GM23338 (cell line): ENCODE measurements around the gene TOM1. TPM values are rescaled to one million over a fixed set of nuclear protein-coding genes. Genes with fewer than 3 reads are reported as not detected.

Source experiments
- ATAC-seq: fragments of 200-7000 bp; cut with Tn5 transposase; 3 replicates; pipeline ENCODE4 v1.9.1; 2020
- DNase-seq: peaks from one replicate; pipeline ENCODE4 v3.0.0-alpha.2; 2015; ENCODE audit warnings: low spot score
- H2AFZ ChIP-seq: fragments of 200-600 bp; sonication (generic); 2 replicates; pipeline ENCODE4 v1.8.0; 2016; ENCODE audit warnings: antibody characterized with exemption, mild to moderate bottlenecking, moderate library complexity
- H3F3A ChIP-seq: fragments of 200-600 bp; sonication (generic); replicated peaks from 2 replicates; pipeline ENCODE4 v1.8.0; 2017; ENCODE audit warnings: antibody characterized with exemption, mixed run types, low read depth
- H3K27ac ChIP-seq: fragments of 200-600 bp; sonication (generic); 2 replicates; pipeline ENCODE4 v1.6.1; 2016; ENCODE audit warnings: low read depth
- H3K27me3 ChIP-seq: fragments of 200-600 bp; sonication (generic); 2 replicates; pipeline ENCODE4 v1.8.0; 2016; ENCODE audit warnings: mild to moderate bottlenecking, mixed run types, moderate library complexity; ENCODE audit not compliant: insufficient read depth
- H3K36me3 ChIP-seq: fragments of 200-600 bp; sonication (generic); 2 replicates; pipeline ENCODE4 v1.8.0; 2016; ENCODE audit warnings: mild to moderate bottlenecking; ENCODE audit not compliant: insufficient read depth
- H3K4me1 ChIP-seq: fragments of 200-600 bp; sonication (generic); 2 replicates; pipeline ENCODE4 v1.8.0; 2016; ENCODE audit warnings: mild to moderate bottlenecking, moderate library complexity; ENCODE audit not compliant: insufficient read depth
- H3K4me2 ChIP-seq: fragments of 200-600 bp; sonication (generic); 2 replicates; pipeline ENCODE4 v1.7.1; 2017; ENCODE audit warnings: mixed run types
- H3K4me3 ChIP-seq: fragments of 200-600 bp; sonication (generic); 2 replicates; pipeline ENCODE4 v1.6.1; 2016; ENCODE audit warnings: mixed run types
- H3K79me2 ChIP-seq: fragments of 200-600 bp; sonication (generic); replicated peaks from 2 replicates; pipeline ENCODE4 v1.8.0; 2017; ENCODE audit warnings: mild to moderate bottlenecking; ENCODE audit not compliant: insufficient read depth
- H3K9me2 ChIP-seq: fragments of 200-600 bp; sonication (generic); 2 replicates; pipeline ENCODE4 v1.8.0; 2017; ENCODE audit not compliant: insufficient read depth
- H4K20me1 ChIP-seq: fragments of 200-600 bp; sonication (generic); replicated peaks from 2 replicates; pipeline ENCODE4 v1.8.0; 2017; ENCODE audit warnings: mild to moderate bottlenecking; ENCODE audit not compliant: insufficient read depth
- H3K27ac Mint-ChIP-seq: 2 replicates; pipeline ENCODE4 v1.8.0; 2020; ENCODE audit warnings: inconsistent platforms, mild to moderate bottlenecking, moderate library complexity, mixed read lengths
- H3K27me3 Mint-ChIP-seq: 3 replicates; pipeline ENCODE4 v1.8.0; 2022; ENCODE audit warnings: low read depth, mild to moderate bottlenecking, moderate library complexity, mixed read lengths, inconsistent platforms; ENCODE audit not compliant: insufficient read depth, poor library complexity
- H3K36me3 Mint-ChIP-seq: 3 replicates; pipeline ENCODE4 v1.8.0; 2021; ENCODE audit warnings: low read depth, mild to moderate bottlenecking, inconsistent platforms, moderate library complexity, mixed read lengths
- H3K4me1 Mint-ChIP-seq: 3 replicates; pipeline ENCODE4 v1.8.0; 2020; ENCODE audit warnings: mild to moderate bottlenecking, inconsistent platforms, mixed read lengths
- H3K4me3 Mint-ChIP-seq: 3 replicates; pipeline ENCODE4 v1.8.0; 2021; ENCODE audit warnings: moderate library complexity, mild to moderate bottlenecking, inconsistent platforms, mixed read lengths
- H3K9me3 Mint-ChIP-seq: 3 replicates; pipeline ENCODE4 v1.8.0; 2020; ENCODE audit warnings: moderate library complexity, mild to moderate bottlenecking, inconsistent platforms, mixed read lengths
- CREB1 ChIP-seq: fragments of 250-450 bp; sonication (Bioruptor Pico); IDR thresholded peaks from 2 replicates; pipeline ENCODE4 v1.5.0; 2020; ENCODE audit warnings: low read depth, mild to moderate bottlenecking, moderate library complexity
- CTCF ChIP-seq, 2 experiments: fragments of 200-600 bp in 1 of 2; sonication (generic) in 1 of 2; conservative IDR thresholded peaks; 2 replicates each; pipeline versions ENCODE4 v1.5.1 to v1.6.1; 2016 to 2017; ENCODE audit warnings: antibody characterized with exemption in 2 of 2, low read depth in 2 of 2, mild to moderate bottlenecking in 2 of 2, moderate library complexity in 1 of 2
- ETS1 ChIP-seq: IDR thresholded peaks from 2 replicates; pipeline ENCODE4 v1.6.1; 2016; ENCODE audit warnings: antibody characterized with exemption
- JUNB ChIP-seq: IDR thresholded peaks from one replicate; pipeline ENCODE4 v1.6.1; 2016; ENCODE audit warnings: antibody characterized with exemption; ENCODE audit not compliant: unreplicated experiment
- NANOG ChIP-seq: IDR thresholded peaks from 2 replicates; pipeline ENCODE4 v1.6.1; 2016; ENCODE audit warnings: antibody characterized with exemption, borderline replicate concordance
- POLR2AphosphoS5 ChIP-seq: IDR thresholded peaks from 2 replicates; pipeline ENCODE4 v1.6.1; 2016; ENCODE audit warnings: antibody characterized with exemption, low read depth
- REST ChIP-seq: IDR thresholded peaks from one replicate; pipeline ENCODE4 v1.6.1; 2018; ENCODE audit warnings: antibody characterized with exemption; ENCODE audit not compliant: unreplicated experiment
- STAT1 ChIP-seq: IDR thresholded peaks from one replicate; pipeline ENCODE4 v1.6.1; 2016; ENCODE audit warnings: antibody characterized with exemption; ENCODE audit not compliant: unreplicated experiment
- ZNF114 ChIP-seq: fragments of 250-450 bp; sonication (Bioruptor Pico); IDR thresholded peaks from 2 replicates; pipeline ENCODE4 v1.5.0; 2020; ENCODE audit warnings: mild to moderate bottlenecking, moderate library complexity
- ZNF331 ChIP-seq: fragments of 250-450 bp; sonication (Bioruptor Pico); IDR thresholded peaks from 2 replicates; pipeline ENCODE4 v1.5.0; 2020; ENCODE audit warnings: low read depth, mild to moderate bottlenecking, moderate library complexity
- ZNF462 ChIP-seq: fragments of 250-450 bp; sonication (Bioruptor Pico); IDR thresholded peaks from 2 replicates; pipeline ENCODE4 v1.5.0; 2020; ENCODE audit warnings: mild to moderate bottlenecking, moderate library complexity
- polyA plus RNA-seq: library from polyadenylated mRNA; unstranded; fragments of >200 nt; fragmentation: Nextera tagmentation; extraction: Ambion mirVana; gene quantifications from 2 replicates; pipeline ENCODE4 v1.2.1, GENCODE V29; 2016
- total RNA-seq: library from RNA; depleted of rRNA; stranded (reverse); fragments of >200 nt; shearing (Covaris generic); gene quantifications from 2 replicates; pipeline ENCODE4 v1.2.3, GENCODE V29; 2014

The TOM1 gene
- total and polyA plus RNA-seq, 2 experiments from 2014 or later: 10.9 to 17.8 TPM

GRCh38 chr22:35330258-35330861 lies 30.7 kb downstream of the TOM1 start (continued):
- TF ChIP-seq ZNF331 (CRISPR knock-in tag) (no peak), NANOG (no peak), ETS1 (no peak), STAT1 (no peak)

GRCh38 chr22:35332278-35332677 lies 32.6 kb downstream of the TOM1 start:
- Mint-ChIP-seq H3K27ac (no peak overlapping the region), H3K4me3 (no peak overlapping the region), H3K36me3 (peaks cover 14% of the 10 kb centered on the region; the same call in 2 of the 3 replicates), H3K9me3 (no peaks in the 10 kb centered on the region), H3K27me3 (peaks cover 5% of the 10 kb centered on the region), H3K4me1 (no peaks in the 10 kb centered on the region; the same call in 1 of the 3 replicates)
- H3K4me1 ChIP-seq: no peaks in the 10 kb centered on the region
- H2AFZ ChIP-seq: no peak overlapping the region
- H3K9me2 ChIP-seq: no peaks in the 10 kb centered on the region
- no peak overlapping the region for H3K4me3 ChIP-seq
- DNase-seq (no peak), ATAC-seq (no peak)
- H3K36me3 ChIP-seq: no peaks in the 10 kb centered on the region
- no peak overlapping the region for H3K4me2 ChIP-seq
- H4K20me1 ChIP-seq: no peaks in the 10 kb centered on the region
- H3K27ac ChIP-seq: no peak overlapping the region
- H3F3A ChIP-seq: no peaks in the 10 kb centered on the region
- H3K79me2 ChIP-seq: no peaks in the 10 kb centered on the region
- H3K27me3 ChIP-seq: no peaks in the 10 kb centered on the region
- TF ChIP-seq REST: no peak
- TF ChIP-seq JUNB: no peak
- no peak for TF ChIP-seq STAT1
- no peak for TF ChIP-seq ZNF331 (CRISPR knock-in tag)
- TF ChIP-seq ZNF462 (CRISPR knock-in tag): no peak
- no peak for TF ChIP-seq ZNF114
- TF ChIP-seq NANOG: no peak
- TF ChIP-seq POLR2AphosphoS5: no peak
- TF ChIP-seq CTCF (conservative IDR thresholded peaks at IDR 0.05; ENCODE audit: low read depth in 2 of 2): no peak
- no peak for TF ChIP-seq CREB1 (CRISPR knock-in tag)
